Fibroblast of lung (primary cell): Measurements from ENCODE around the gene C9orf153. TPM values are rescaled to one million over a fixed set of nuclear protein-coding genes. Genes with fewer than 3 reads are reported as not detected.

Experiments
- DNase-seq, 2 donors: peaks; one replicate each; pipeline versions ENCODE4 v3.0.0 to v3.0.0-alpha.2; 2010; ENCODE audit warnings: low read depth in 2 of 2
- H2AFZ ChIP-seq: 2 replicates; pipeline ENCODE4 v1.5.1; 2012; ENCODE audit warnings: low read length, control low read depth, inconsistent platforms
- H3K27ac ChIP-seq: 2 replicates; pipeline ENCODE4 v1.5.1; 2011; ENCODE audit warnings: low read length, control low read depth; ENCODE audit not compliant: insufficient read depth
- H3K27me3 ChIP-seq: 2 replicates; pipeline ENCODE4 v1.5.1; 2011; ENCODE audit warnings: mild to moderate bottlenecking, low read length; ENCODE audit not compliant: control insufficient read depth, insufficient read depth
- H3K36me3 ChIP-seq: 2 replicates; pipeline ENCODE4 v1.5.1; 2011; ENCODE audit warnings: low read length; ENCODE audit not compliant: control insufficient read depth, insufficient read depth
- H3K4me1 ChIP-seq: 2 replicates; pipeline ENCODE4 v1.5.1; 2011; ENCODE audit warnings: low read length; ENCODE audit not compliant: control insufficient read depth, insufficient read depth; ENCODE audit errors: extremely low read depth
- H3K4me2 ChIP-seq: 2 replicates; pipeline ENCODE4 v1.5.1; 2011; ENCODE audit warnings: low read length, control low read depth; ENCODE audit not compliant: insufficient read depth; ENCODE audit errors: extremely low read depth
- H3K4me3 ChIP-seq, 4 experiments: fragments of 200-600 bp in 1 of 4; sonication (generic) in 1 of 4; replicated peaks in 1 of 4; 2 replicates each; pipeline ENCODE4 v1.5.1; 2011 to 2016; ENCODE audit warnings: low read length in 4 of 4, low read depth in 3 of 4, mild to moderate bottlenecking in 3 of 4, control low read depth in 2 of 4, inconsistent platforms in 1 of 4, mixed read lengths in 1 of 4; ENCODE audit not compliant: insufficient read depth in 1 of 4; ENCODE audit errors: control extremely low read depth in 1 of 4
- H3K79me2 ChIP-seq: 2 replicates; pipeline ENCODE4 v1.5.1; 2012; ENCODE audit warnings: mild to moderate bottlenecking, low read length, inconsistent platforms; ENCODE audit not compliant: control insufficient read depth, insufficient read depth
- H3K9ac ChIP-seq: 2 replicates; pipeline ENCODE4 v1.5.1; 2011; ENCODE audit warnings: mild to moderate bottlenecking, low read length, control low read depth; ENCODE audit not compliant: insufficient read depth
- H3K9me3 ChIP-seq: 2 replicates; pipeline ENCODE4 v1.5.1; 2012; ENCODE audit warnings: low read depth, low read length; ENCODE audit not compliant: control insufficient read depth, insufficient read depth
- H4K20me1 ChIP-seq: 2 replicates; pipeline ENCODE4 v1.5.1; 2011; ENCODE audit warnings: low read length; ENCODE audit not compliant: control insufficient read depth, insufficient read depth; ENCODE audit errors: extremely low read depth
- CTCF ChIP-seq, 2 donors: IDR thresholded peaks in 1 of 2; conservative IDR thresholded peaks in 1 of 2; 1 replicate in 1 of 2; 2 replicates in 1 of 2; pipeline ENCODE4 v1.5.1; 2011 to 2012; ENCODE audit warnings: low read length in 2 of 2, control low read depth in 1 of 2, inconsistent platforms in 1 of 2, low read depth in 1 of 2, mild to moderate bottlenecking in 1 of 2
- EZH2 ChIP-seq: IDR thresholded peaks from 2 replicates; pipeline ENCODE4 v1.5.1; 2012; ENCODE audit warnings: low read length, control low read depth, mild to moderate bottlenecking; ENCODE audit errors: missing control alignments
- polyA plus RNA-seq, 2 donors: library from polyadenylated mRNA; depleted of rRNA in 1 of 2; stranded (reverse) in 1 of 2; unstranded in 1 of 2; fragments of >200 nt; gene quantifications; 2 replicates each; pipeline ENCODE4 v1.2.1, GENCODE V29; 2011 to 2012; ENCODE audit warnings: missing spikeins in 1 of 2
- total RNA-seq: library from RNA; depleted of rRNA; stranded (reverse); fragments of >200 nt; gene quantifications from 2 replicates; pipeline ENCODE4 v1.2.1, GENCODE V29; 2014

Gene C9orf153
- total and polyA plus RNA-seq, 2 donors (not counting 1 experiment from before 2014, with no cell fraction given): 0.17 TPM

- no peak for TF ChIP-seq CTCF (conservative IDR thresholded peaks at IDR 0.05 in 1 of 2, IDR thresholded peaks at IDR 0.05 in 1 of 2; ENCODE audit: low read depth in 1 of 2, low read length in 2 of 2)
- TF ChIP-seq EZH2: no peak
- H3K9ac ChIP-seq: peak overlapping the region; percentile 98
- peak overlapping the region; percentile 89 for H3K27ac ChIP-seq
- peak; percentile 87 to 92 for DNase-seq
- H3K9me3 ChIP-seq: no peaks in the 10 kb centered on the region
- no peaks in the 10 kb centered on the region for H4K20me1 ChIP-seq
- H3K36me3 ChIP-seq: no peaks in the 10 kb centered on the region
- H3K27me3 ChIP-seq: no peaks in the 10 kb centered on the region
- peaks cover 4% of the 10 kb centered on the region for H3K4me1 ChIP-seq
- H3K4me2 ChIP-seq: peak overlapping the region; percentile 61
- peak overlapping the region; percentile 80 for H2AFZ ChIP-seq
- peak overlapping the region; percentile 77 to 97 (median 93) for H3K4me3 ChIP-seq
- H3K79me2 ChIP-seq: peaks cover 36% of the 10 kb centered on the region
These were observed 23.6 kb upstream of the C9orf153 start for GRCh38 chr9:86282979-86283535.

- Histone ChIP-seq H2AFZ (peak within 1 kb of the TSS; percentile 80), H3K9me3 (no peaks in the 10 kb centered on the region), H3K27me3 (no peaks in the 10 kb centered on the region), H3K4me3 (peak within 1 kb of the TSS; percentile 77 to 97 (median 95)), H3K79me2 (peaks cover 40% of the 10 kb centered on the region), H3K4me2 (peak within 1 kb of the TSS; percentile 95), H4K20me1 (no peaks in the 10 kb centered on the region), H3K4me1 (peaks cover 4% of the 10 kb centered on the region), H3K9ac (peak within 1 kb of the TSS; percentile 98), H3K36me3 (no peaks in the 10 kb centered on the region), H3K27ac (peak within 1 kb of the TSS; percentile 89)
- DNase-seq: peak; percentile 89 to 91
- no peak for TF ChIP-seq EZH2
- TF ChIP-seq CTCF (conservative IDR thresholded peaks at IDR 0.05 in 1 of 2, IDR thresholded peaks at IDR 0.05 in 1 of 2; ENCODE audit: low read depth in 1 of 2, low read length in 2 of 2): no peak
These were observed 22.9 kb upstream of the C9orf153 start, which contains the start of gene ISCA1 for GRCh38 chr9:86282077-86282978. TSS of gene ISCA1 (minus strand) at chr9:86282538. CDS start at chr9:86282458, 80 bp downstream.

GRCh38 chr9:86281593-86282076 is 22.2 kb upstream of the C9orf153 start:
- TF ChIP-seq EZH2 (no peak), CTCF (conservative IDR thresholded peaks at IDR 0.05 in 1 of 2, IDR thresholded peaks at IDR 0.05 in 1 of 2; ENCODE audit: low read depth in 1 of 2, low read length in 2 of 2) (no peak)
- no peaks in the 10 kb centered on the region for H3K9me3 ChIP-seq
- peaks cover 44% of the 10 kb centered on the region for H3K79me2 ChIP-seq

More at GRCh38 chr9:86281593-86282076, 22.2 kb upstream of the C9orf153 start:
- peaks cover 4% of the 10 kb centered on the region for H3K4me1 ChIP-seq
- peak overlapping the region; percentile 98 for H3K9ac ChIP-seq
- peak overlapping the region; percentile 71 for H2AFZ ChIP-seq
- no peaks in the 10 kb centered on the region for H3K27me3 ChIP-seq
- peak overlapping the region; percentile 77 to 97 (median 95) for H3K4me3 ChIP-seq
- no peaks in the 10 kb centered on the region for H4K20me1 ChIP-seq
- DNase-seq: peak; percentile 6 to 42
- H3K4me2 ChIP-seq: peak overlapping the region; percentile 95
- peak overlapping the region; percentile 89 for H3K27ac ChIP-seq
- no peaks in the 10 kb centered on the region for H3K36me3 ChIP-seq
